Measurements from ENCODE around the gene PCMT1.
"Not testable (repeated sequence)": the region's sequence is repeated elsewhere in the genome, so short reads cannot be mapped to it uniquely, and the experiment has no call there.

Gene PCMT1

DNA sequence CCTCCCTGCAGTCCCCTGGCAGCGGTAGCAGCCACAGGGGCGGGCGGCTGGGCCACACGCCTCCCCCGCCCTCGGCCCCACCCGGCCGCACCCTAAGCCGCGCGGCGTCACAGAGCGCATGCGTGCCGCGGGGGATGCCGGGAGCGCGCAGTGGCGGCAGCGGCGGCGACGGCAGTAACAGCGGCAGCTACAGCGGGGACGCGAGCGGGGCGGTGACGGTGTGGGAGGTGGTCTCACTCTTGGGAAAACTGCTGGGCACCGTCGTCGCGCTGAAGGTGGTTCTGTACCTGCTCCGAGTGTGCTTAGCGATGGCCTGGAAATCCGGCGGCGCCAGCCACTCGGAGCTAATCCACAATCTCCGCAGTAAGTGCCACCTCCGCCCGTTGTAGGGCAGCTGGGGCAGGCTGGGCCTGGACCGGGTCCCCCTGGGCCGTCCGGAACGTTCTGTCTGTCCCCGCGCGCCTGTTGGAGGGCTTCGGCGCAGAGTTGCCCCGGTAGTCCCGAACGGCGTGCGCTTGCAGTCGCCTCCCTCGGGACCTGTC, at the start of gene PCMT1:
PCMT1 (plus strand) TSS at position 148 of the 542 bp plus-strand sequence; CDS start at position 309, 161 bp downstream.
- peak; percentile 95 for DNase-seq

- no peak for DNase-seq
Observed at GRCh38 chr6:149701714-149702113, 47.8 kb upstream of the PCMT1 start.

GRCh38 chr6:149711711-149712110, 37.8 kb upstream of the PCMT1 start:
- no peak for DNase-seq

DNA sequence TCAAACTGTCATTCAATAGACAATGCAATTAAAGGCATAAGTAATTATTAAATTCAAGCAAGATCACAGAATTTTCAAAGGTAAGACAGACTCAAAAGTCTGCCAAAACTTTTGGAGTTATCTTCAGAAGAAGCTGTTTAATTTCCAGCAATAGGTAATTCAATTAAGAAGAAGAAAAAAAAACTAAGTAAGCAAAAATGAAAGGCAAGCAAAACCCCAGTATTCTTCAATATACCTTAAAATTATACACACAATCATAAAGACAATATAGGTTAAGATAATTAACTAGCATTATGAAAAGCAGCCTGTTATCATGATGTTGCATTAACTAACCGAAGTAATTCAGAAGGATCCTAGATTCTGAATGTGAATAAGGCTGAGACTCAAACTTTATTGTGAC, 35.1 kb upstream of the PCMT1 start:
- no peak for DNase-seq

DNA sequence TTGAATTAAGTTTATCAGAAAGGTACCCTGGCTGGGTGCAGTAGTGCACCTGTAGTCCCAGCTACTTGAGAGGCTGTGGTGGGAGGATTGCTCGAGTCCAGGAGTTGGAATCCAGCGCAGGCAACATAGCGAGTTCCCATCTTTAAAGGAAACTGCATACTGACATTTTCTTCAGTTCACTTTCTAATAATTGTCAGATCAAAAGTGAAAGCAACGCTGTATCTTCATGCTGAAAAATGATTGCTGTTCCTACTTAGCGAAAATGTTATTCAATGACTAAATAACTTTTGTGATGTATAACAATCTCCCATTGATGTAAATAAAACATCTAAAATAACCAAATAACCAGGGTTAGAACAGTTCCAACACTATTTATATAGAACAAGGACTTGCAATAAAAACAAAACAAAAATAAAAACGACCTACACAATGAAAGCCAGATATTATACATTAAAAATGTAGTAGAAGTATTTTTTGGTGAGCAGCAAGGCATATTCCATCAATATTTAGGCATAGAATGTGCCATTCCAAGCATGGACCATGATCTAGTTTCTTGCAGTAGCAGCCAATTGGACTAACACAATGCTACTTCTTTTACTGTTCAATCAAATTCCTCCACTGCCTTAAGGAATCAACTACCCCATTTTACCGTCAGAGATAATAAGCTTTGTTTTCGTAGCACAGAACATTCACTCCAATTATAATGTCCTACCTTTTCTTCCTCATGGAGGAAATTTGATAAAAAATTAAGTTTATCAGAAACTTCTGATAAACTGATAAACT, 33.2 kb upstream of the PCMT1 start:
- DNase-seq, result peak; percentile 51

DNA sequence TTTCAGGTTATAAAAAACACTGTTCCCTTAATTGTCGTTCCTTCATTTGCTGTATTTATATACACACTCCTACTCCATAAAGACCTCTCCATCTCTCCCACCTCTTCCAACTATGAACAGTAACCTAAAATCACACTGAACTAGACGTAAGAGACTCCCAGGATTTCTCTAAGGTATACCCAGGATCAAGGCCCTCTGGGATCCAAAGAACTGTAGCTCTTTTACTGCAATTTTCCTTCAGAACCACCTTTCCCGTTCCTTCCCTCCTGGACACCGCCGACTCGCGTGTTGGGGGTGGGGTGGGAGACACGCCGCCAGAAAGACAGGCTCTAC, 32.3 kb upstream of the PCMT1 start:
- DNase-seq, result no peak

GRCh38 chr6:149717588-149718458, 31.7 kb upstream of the PCMT1 start, which contains the start of gene LATS1:
LATS1 (minus strand) TSS chr6:149718101; CDS start chr6:149702126, 15,975 bp downstream.
- peak; percentile 91 for DNase-seq

GRCh38 chr6:149719531-149719930, 30.0 kb upstream of the PCMT1 start:
- DNase-seq, result no peak

- no peak for DNase-seq
Observed at GRCh38 chr6:149723262-149723661, 26.3 kb upstream of the PCMT1 start.

- peak; percentile 94 for DNase-seq
Observed at GRCh38 chr6:149723771-149724417, 25.6 kb upstream of the PCMT1 start.

DNA sequence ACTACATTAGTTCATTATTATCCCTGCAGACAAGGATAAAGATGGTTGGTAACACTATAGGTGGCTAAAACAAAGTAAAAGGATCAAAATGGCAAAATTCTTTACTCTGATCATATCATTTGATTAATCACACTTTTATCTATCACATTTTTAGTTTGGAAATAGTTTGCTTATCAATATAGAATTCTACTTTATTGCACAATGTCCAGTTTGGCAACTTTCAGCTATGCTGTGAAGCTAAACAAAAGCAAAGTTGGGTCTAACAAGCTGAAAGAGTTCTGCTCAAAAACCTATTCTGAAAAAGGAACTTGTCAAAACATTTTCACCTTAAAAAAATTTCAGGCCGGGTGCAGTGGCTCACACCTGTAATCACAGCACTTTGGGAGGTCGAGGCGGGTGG, 23.8 kb upstream of the PCMT1 start:
- no peak for DNase-seq

DNA sequence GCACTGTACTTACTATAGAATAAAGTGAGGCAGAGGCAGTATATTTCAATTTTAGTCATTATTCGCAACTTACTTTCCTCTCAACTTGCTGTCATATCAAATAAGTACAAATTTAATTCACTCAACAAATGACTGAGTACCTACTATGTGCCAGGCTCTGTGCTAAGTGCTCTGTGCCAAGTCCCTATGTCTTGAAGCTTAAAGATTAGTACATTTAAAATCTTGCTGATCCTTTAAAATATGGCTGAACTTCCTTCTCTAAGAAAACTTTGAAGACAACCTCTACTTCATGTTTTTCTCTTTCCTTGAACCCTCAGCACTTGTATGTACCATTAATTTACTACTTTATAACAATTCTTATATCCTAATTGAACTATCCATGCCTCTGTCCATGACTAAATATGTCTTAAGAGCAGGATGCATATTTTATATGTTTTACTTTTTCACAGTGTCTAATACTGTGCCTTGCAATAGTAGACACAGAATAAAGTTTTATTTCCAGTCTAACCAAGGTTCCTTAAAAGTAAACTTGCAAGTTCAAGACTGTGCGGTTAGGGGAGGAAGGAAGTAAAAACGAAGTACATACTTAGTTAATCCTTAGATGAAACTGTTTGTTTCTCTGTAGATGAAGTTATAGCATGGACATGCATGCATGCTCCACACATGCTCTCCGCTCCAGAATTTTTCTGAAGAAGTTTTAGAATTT, 21.6 kb upstream of the PCMT1 start:
- no peak for DNase-seq

DNA sequence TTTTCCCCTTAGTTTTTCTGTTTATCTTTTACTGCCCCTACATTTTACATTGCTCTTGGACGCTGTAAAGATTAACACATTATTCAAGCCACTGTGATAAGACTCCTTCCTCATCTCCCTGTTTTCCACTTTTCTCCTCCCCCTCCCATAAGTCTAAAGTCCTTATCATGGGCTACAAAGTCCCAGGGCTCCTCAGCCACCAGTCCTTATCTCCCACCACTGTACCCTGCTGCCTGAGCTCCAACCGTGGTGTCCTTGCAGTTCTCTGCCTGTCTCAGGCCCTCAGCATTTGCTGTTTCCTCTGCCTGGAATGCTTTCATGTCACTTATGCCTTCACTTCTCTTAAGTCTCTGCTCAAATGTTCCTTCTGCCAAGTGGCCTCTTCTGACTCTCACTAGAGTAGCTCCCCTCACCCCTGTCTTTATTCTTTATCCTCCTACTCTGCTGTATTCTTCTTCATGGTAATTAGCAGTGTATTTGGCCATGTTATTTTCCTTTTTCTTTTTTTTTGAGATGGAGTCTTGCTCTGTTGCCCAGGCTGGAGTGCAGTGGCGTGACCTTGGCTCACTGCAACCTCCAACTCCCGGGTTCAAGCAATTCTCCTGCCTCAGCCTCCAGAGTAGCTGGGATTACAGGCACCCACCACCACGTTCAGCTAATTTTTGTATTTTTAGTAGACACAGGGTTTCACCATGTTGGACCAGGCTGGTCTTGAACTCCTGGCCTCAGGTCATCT, 20.9 kb upstream of the PCMT1 start:
- peak; percentile 96 for DNase-seq

- no peak for DNase-seq
Observed at GRCh38 chr6:149729824-149730223, 19.7 kb upstream of the PCMT1 start.

- DNase-seq, result peak; percentile 57
Observed at GRCh38 chr6:149733089-149733720, 16.3 kb upstream of the PCMT1 start.

GRCh38 chr6:149734915-149735314, 14.6 kb upstream of the PCMT1 start:
- DNase-seq, result no peak

DNA sequence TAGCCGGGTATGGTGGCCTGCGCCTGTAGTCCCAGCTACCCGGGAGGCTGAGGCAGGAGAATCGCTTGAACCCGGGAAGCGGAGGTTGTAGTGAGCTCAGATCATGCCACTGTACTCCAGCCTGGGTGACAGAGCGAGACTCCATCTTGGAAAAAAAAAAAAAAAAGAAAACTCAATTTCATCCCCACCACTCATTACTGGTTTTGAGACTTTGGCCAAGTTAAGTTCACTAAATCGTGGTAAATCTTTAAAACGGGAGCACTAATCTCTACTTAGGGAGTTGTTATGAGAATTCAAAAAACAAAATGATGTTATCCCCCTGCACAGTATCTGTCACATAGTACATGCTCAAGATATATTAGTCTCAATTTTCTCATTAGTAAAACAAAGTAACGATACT, 4.3 kb upstream of the PCMT1 start:
- DNase-seq, result not testable (repeated sequence)

- DNase-seq, result peak; percentile 98
Observed at GRCh38 chr6:149746147-149746946, 3.2 kb upstream of the PCMT1 start, which contains the start of gene NUP43. NUP43 (minus strand) TSS chr6:149746529; CDS start chr6:149746495, 34 bp downstream.

GRCh38 chr6:149749082-149749593, 403 bp upstream of the PCMT1 start:
- DNase-seq, result not testable (repeated sequence)

- DNase-seq, result peak; percentile 81
Observed at GRCh38 chr6:149750136-149750609, 632 bp downstream of the PCMT1 start.

All from hematopoietic multipotent progenitor cell treated with erythropoietin and hydrocortisone succinate and interleukin-3 and kit ligand, for 6 days (in vitro differentiated cells).